CD14-positive monocyte (primary cell): ENCODE measurements around the gene ID1. TPM values are rescaled to one million over a fixed set of nuclear protein-coding genes. Genes with fewer than 3 reads are reported as not detected.

Source experiments
- DNase-seq, 3 donors: peaks; one replicate each; pipeline ENCODE4 v3.0.0-alpha.2; 2011 to 2022
- H2AFZ ChIP-seq: 2 replicates; pipeline ENCODE4 v1.6.0; 2012; ENCODE audit warnings: mild to moderate bottlenecking, low read depth, low read length, inconsistent platforms; ENCODE audit not compliant: insufficient read depth, poor library complexity, severe bottlenecking
- H3K27ac ChIP-seq, 2 donors: 1 replicate in 1 of 2; 2 replicates in 1 of 2; pipeline ENCODE4 v1.5.1; 2012 to 2013; ENCODE audit warnings: low read length in 2 of 2, control low read depth in 1 of 2, inconsistent platforms in 1 of 2, low read depth in 1 of 2, mild to moderate bottlenecking in 1 of 2
- H3K27me3 ChIP-seq, 2 donors: one replicate each; pipeline versions ENCODE4 v1.6.0 to v1.6.1; 2011 to 2013; ENCODE audit warnings: low read length in 2 of 2; ENCODE audit not compliant: control insufficient read depth in 2 of 2, insufficient read depth in 2 of 2
- H3K36me3 ChIP-seq, 2 donors: replicated peaks in 1 of 2; 1 replicate in 1 of 2; 2 replicates in 1 of 2; pipeline versions ENCODE4 v1.5.1 to v1.6.1; 2012 to 2013; ENCODE audit warnings: low read length in 2 of 2, control low read depth in 1 of 2, inconsistent platforms in 1 of 2, mild to moderate bottlenecking in 1 of 2; ENCODE audit not compliant: insufficient read depth in 2 of 2, control insufficient read depth in 1 of 2
- H3K4me1 ChIP-seq, 2 donors: 1 replicate in 1 of 2; 2 replicates in 1 of 2; pipeline versions ENCODE4 v1.5.1 to v1.6.1; 2012 to 2013; ENCODE audit warnings: low read length in 2 of 2, control low read depth in 1 of 2, inconsistent platforms in 1 of 2, mild to moderate bottlenecking in 1 of 2, moderate library complexity in 1 of 2; ENCODE audit not compliant: insufficient read depth in 2 of 2, control insufficient read depth in 1 of 2
- H3K4me2 ChIP-seq: replicated peaks from 2 replicates; pipeline ENCODE3; 2012; ENCODE audit warnings: low read length, moderate library complexity, mild to moderate bottlenecking; ENCODE audit not compliant: poor library complexity, severe bottlenecking; ENCODE audit errors: extremely low read depth
- H3K4me3 ChIP-seq, 3 experiments: fragments of 200-600 bp in 1 of 3; sonication (generic) in 1 of 3; replicated peaks in 1 of 3; 1 replicate in 2 of 3; 2 replicates in 1 of 3; pipeline ENCODE4 v1.5.1; 2011 to 2013; ENCODE audit warnings: low read length in 3 of 3, mild to moderate bottlenecking in 3 of 3, control low read depth in 2 of 3, low read depth in 2 of 3, inconsistent platforms in 1 of 3, moderate library complexity in 1 of 3
- H3K79me2 ChIP-seq: 2 replicates; pipeline ENCODE4 v1.6.0; 2012; ENCODE audit warnings: mild to moderate bottlenecking, control low read depth, inconsistent platforms, low read length, moderate library complexity; ENCODE audit not compliant: insufficient read depth
- H3K9ac ChIP-seq: 2 replicates; pipeline ENCODE4 v1.6.0; 2017; ENCODE audit warnings: low read length, mild to moderate bottlenecking; ENCODE audit not compliant: insufficient read depth, poor library complexity, severe bottlenecking
- H3K9me3 ChIP-seq, 2 donors: replicated peaks in 1 of 2; 1 replicate in 1 of 2; 2 replicates in 1 of 2; pipeline versions ENCODE4 v1.5.1 to v1.6.1; 2012 to 2013; ENCODE audit warnings: low read length in 2 of 2, control low read depth in 1 of 2; ENCODE audit not compliant: control insufficient read depth in 1 of 2, insufficient read depth in 1 of 2
- H4K20me1 ChIP-seq: 2 replicates; pipeline ENCODE4 v1.6.0; 2012; ENCODE audit warnings: mild to moderate bottlenecking, low read length, control low read depth, moderate library complexity; ENCODE audit not compliant: insufficient read depth
- H3K27ac Mint-ChIP-seq, 7 donors: one replicate each; pipeline ENCODE4 v1.8.0; 2020; ENCODE audit warnings: mild to moderate bottlenecking in 7 of 7, mixed read lengths in 7 of 7, moderate library complexity in 6 of 7, inconsistent platforms in 2 of 7
- H3K27me3 Mint-ChIP-seq, 3 donors: one replicate each; pipeline ENCODE4 v1.8.0; 2021 to 2022; ENCODE audit warnings: low read depth in 3 of 3, mild to moderate bottlenecking in 3 of 3, mixed read lengths in 3 of 3, moderate library complexity in 3 of 3, inconsistent platforms in 1 of 3
- H3K36me3 Mint-ChIP-seq, 2 donors: one replicate each; pipeline ENCODE4 v1.8.0; 2020; ENCODE audit warnings: mixed read lengths in 2 of 2, inconsistent platforms in 1 of 2, mild to moderate bottlenecking in 1 of 2
- H3K4me1 Mint-ChIP-seq: one replicate; pipeline ENCODE4 v1.8.0; 2020; ENCODE audit warnings: mild to moderate bottlenecking, mixed read lengths
- H3K4me3 Mint-ChIP-seq, 2 donors: one replicate each; pipeline ENCODE4 v1.8.0; 2020; ENCODE audit warnings: mild to moderate bottlenecking in 2 of 2, mixed read lengths in 2 of 2, moderate library complexity in 1 of 2
- H3K9me3 Mint-ChIP-seq, 7 donors: one replicate each; pipeline ENCODE4 v1.8.0; 2020 to 2022; ENCODE audit warnings: mixed read lengths in 7 of 7, mild to moderate bottlenecking in 6 of 7, moderate library complexity in 6 of 7, inconsistent platforms in 2 of 7
- CTCF ChIP-seq: fragments of 200-600 bp; IDR thresholded peaks from one replicate; pipeline ENCODE4 v1.8.0; 2022; ENCODE audit warnings: antibody characterized with exemption, mild to moderate bottlenecking
- WGBS: methylation state at CpG from one replicate; pipeline ENCODE4 v1.1.5; 2013; ENCODE audit warnings: missing lambda C conversion rate; ENCODE audit not compliant: insufficient coverage; 5-methylcytosine and 5-hydroxymethylcytosine counted together
- intact Hi-C, 2 donors: fragments of 100-400 bp; cut with micrococcal nuclease; formaldehyde crosslinking; loops; one replicate each; pipeline versions ENCODE4 v1.15.0 to v1.15.1; 2023
- polyA plus RNA-seq, 3 donors: library from polyadenylated mRNA; depleted of rRNA in 1 of 3; unstranded in 2 of 3; stranded (reverse) in 1 of 3; fragments of 300-500 nt in 2 of 3; fragments of >200 nt in 1 of 3; fragmentation: Illumina TruSeq in 2 of 3; gene quantifications; 1 replicate in 2 of 3; 2 replicates in 1 of 3; pipeline ENCODE4 v1.2.3, GENCODE V29; 2012 to 2021

The ID1 gene
- polyA plus RNA-seq, 3 donors: 3.9 to 129 (median 12.5) TPM

DNA sequence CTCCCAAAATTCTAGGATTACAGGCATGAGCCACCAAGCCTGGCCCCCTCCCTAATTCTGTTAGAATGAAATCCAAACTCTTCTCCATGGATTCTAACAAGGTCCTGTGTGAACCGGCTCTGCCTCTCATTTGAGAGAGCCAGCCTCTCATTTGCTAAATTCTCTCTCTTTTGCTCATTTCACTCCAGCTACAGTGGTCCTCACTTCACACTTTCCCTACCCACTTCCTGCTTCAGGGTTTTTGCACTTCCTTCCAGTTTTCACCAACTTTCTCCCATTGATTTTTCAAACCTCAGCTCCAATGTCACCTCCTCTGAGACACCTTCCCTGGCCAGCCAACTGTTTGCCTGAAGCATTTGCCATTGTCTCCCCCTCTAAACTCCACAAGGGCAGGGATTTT, 37.7 kb downstream of the ID1 start:
- Mint-ChIP-seq H3K27ac (peak overlapping the region in 1 of 7 donors; percentile 70), H3K27me3 (peaks cover 3 to 4% (median 4%) of the 10 kb centered on the region in 3 donors), H3K4me1 (peaks cover 6% of the 10 kb centered on the region), H3K9me3 (no peaks in the 10 kb centered on the region), H3K4me3 (peak overlapping the region in 1 of 2 donors; percentile 1), H3K36me3 (no peaks in the 10 kb centered on the region)
- H3K9ac ChIP-seq: no peak overlapping the region
- H3K79me2 ChIP-seq: no peaks in the 10 kb centered on the region
- no peak overlapping the region for H3K4me3 ChIP-seq
- H4K20me1 ChIP-seq: no peaks in the 10 kb centered on the region
- TF ChIP-seq CTCF: no peak
- H3K4me2 ChIP-seq: no peak overlapping the region
- no peak for DNase-seq
- peaks cover 0 to 4% of the 10 kb centered on the region in 2 donors for H3K4me1 ChIP-seq
- H3K9me3 ChIP-seq: no peaks in the 10 kb centered on the region
- WGBS: 22% methylated on average over 1 of the region's 1 CpG
- H3K27ac ChIP-seq: no peak overlapping the region
- intact Hi-C loops: no loop called here
- no peaks in the 10 kb centered on the region for H3K27me3 ChIP-seq
- no peaks in the 10 kb centered on the region for H3K36me3 ChIP-seq
- H2AFZ ChIP-seq: peak overlapping the region; percentile 31

GRCh38 chr20:31643522-31643921, 38.4 kb downstream of the ID1 start:
- H3K79me2 ChIP-seq: no peaks in the 10 kb centered on the region
- Mint-ChIP-seq H3K4me3 (no peak overlapping the region), H3K27ac (no peak overlapping the region), H3K4me1 (peaks cover 6% of the 10 kb centered on the region), H3K36me3 (no peaks in the 10 kb centered on the region), H3K9me3 (no peaks in the 10 kb centered on the region), H3K27me3 (peaks cover 0 to 4% (median 4%) of the 10 kb centered on the region in 3 donors)
- no peaks in the 10 kb centered on the region for H4K20me1 ChIP-seq
- H3K27ac ChIP-seq: no peak overlapping the region
- WGBS: 95% methylated on average over 4 of the region's 4 CpGs
- no peaks in the 10 kb centered on the region for H3K36me3 ChIP-seq
- H3K4me1 ChIP-seq: peaks cover 0 to 4% of the 10 kb centered on the region in 2 donors
- TF ChIP-seq CTCF: no peak
- H2AFZ ChIP-seq: no peak overlapping the region
- H3K4me2 ChIP-seq: no peak overlapping the region
- intact Hi-C loops: no loop called here
- no peak for DNase-seq
- no peaks in the 10 kb centered on the region for H3K27me3 ChIP-seq
- H3K9me3 ChIP-seq: no peaks in the 10 kb centered on the region
- no peak overlapping the region for H3K9ac ChIP-seq
- H3K4me3 ChIP-seq: no peak overlapping the region
